Activated T-helper 2 cell treated with anti-CD3 and anti-CD28 coated beads, Interferon-gamma antibody, Interleukin-2, Interleukin-4, amounts not matched to agents 10 μg/mL and 5 μg/mL and 100 μg/mL, durations not matched to agents 14 hours and 24 hours and 36 hours (primary cell): ENCODE results near the gene ZBTB39. TPM values are rescaled to one million over a fixed set of nuclear protein-coding genes. Genes with fewer than 3 reads are reported as not detected.

Experiments
- DNase-seq: peaks from one replicate; pipeline ENCODE4 v3.0.0; 2021; ENCODE audit warnings: low spot score
- H3K27ac Mint-ChIP-seq: one replicate; pipeline ENCODE4 v1.8.0; 2021; ENCODE audit warnings: mixed read lengths
- H3K27me3 Mint-ChIP-seq: one replicate; pipeline ENCODE4 v1.8.0; 2021; ENCODE audit warnings: low read depth, mixed read lengths
- H3K36me3 Mint-ChIP-seq: one replicate; pipeline ENCODE4 v1.8.0; 2021; ENCODE audit warnings: low read depth, mixed read lengths
- H3K4me1 Mint-ChIP-seq: one replicate; pipeline ENCODE4 v1.8.0; 2021; ENCODE audit warnings: low read depth, mixed read lengths
- H3K4me3 Mint-ChIP-seq: one replicate; pipeline ENCODE4 v1.8.0; 2021; ENCODE audit warnings: low read depth, mild to moderate bottlenecking, moderate library complexity, mixed read lengths
- H3K9me3 Mint-ChIP-seq: one replicate; pipeline ENCODE4 v1.8.0; 2021; ENCODE audit warnings: mixed read lengths
- intact Hi-C: fragments of 100-400 bp; cut with micrococcal nuclease; formaldehyde crosslinking; loops from one replicate; pipeline ENCODE4 v1.15.1; 2023
- total RNA-seq: library from RNA; stranded (reverse); gene quantifications from 2 replicates; pipeline ENCODE4 v1.2.3, GENCODE V29; 2022

Gene ZBTB39
- total RNA-seq, 1 donor from 2014 or later, result 10.6 TPM

DNA sequence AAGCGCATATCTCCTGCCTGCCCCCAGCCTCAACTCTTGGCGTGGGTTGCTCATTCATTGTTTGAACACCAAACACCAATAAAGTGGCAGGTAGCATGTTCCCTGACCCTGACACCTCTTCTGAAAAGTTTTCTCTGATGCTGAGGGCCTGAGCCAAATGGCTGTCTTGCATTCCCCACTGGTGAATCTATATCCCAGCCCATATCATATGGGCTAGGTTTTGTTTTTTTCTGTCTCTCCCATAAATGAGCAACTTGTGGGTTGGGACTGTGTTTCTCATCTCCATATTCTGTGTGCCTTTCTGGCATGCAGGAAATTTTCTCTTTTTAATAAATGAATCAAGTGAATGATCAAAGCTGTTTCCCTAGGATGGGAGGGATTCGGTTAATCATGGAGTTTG, 38.5 kb upstream of the ZBTB39 start:
- H3K27me3 Mint-ChIP-seq, result no peaks in the 10 kb centered on the region
- intact Hi-C loops, result loop anchor here (5.0 kb wide), 1 partner anchor 33 kb away; no protein-coding TSS in a partner anchor
- no peak overlapping the region for H3K27ac Mint-ChIP-seq
- no peak overlapping the region for H3K4me3 Mint-ChIP-seq
- no peaks in the 10 kb centered on the region for H3K9me3 Mint-ChIP-seq
- no peaks in the 10 kb centered on the region for H3K36me3 Mint-ChIP-seq
- no peak for DNase-seq
- H3K4me1 Mint-ChIP-seq, result peaks cover 42% of the 10 kb centered on the region

DNA sequence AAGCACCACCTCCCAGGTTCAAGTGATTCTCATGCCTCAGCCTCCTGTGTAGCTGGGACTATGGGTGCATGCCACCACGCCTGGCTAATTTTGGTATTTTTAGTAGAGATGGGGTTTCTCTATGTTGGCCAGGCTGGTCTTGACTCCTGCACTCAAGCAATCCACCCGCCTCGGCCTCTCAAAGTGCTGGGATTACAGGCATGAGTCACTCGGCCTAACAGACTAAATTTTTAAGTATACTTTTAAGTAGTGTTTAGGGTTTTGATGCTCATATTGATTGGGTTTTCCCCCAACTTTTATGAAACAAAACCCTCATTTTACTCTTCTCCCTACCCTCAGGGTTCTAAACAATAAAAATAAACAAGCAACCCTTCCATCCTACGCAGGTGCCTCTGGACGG, 38.1 kb upstream of the ZBTB39 start:
- Mint-ChIP-seq H3K4me1 (peaks cover 42% of the 10 kb centered on the region), H3K36me3 (no peaks in the 10 kb centered on the region), H3K27me3 (no peaks in the 10 kb centered on the region), H3K27ac (no peak overlapping the region), H3K9me3 (no peaks in the 10 kb centered on the region), H3K4me3 (no peak overlapping the region)
- intact Hi-C loops, result no loop called here
- DNase-seq, result no peak

DNA sequence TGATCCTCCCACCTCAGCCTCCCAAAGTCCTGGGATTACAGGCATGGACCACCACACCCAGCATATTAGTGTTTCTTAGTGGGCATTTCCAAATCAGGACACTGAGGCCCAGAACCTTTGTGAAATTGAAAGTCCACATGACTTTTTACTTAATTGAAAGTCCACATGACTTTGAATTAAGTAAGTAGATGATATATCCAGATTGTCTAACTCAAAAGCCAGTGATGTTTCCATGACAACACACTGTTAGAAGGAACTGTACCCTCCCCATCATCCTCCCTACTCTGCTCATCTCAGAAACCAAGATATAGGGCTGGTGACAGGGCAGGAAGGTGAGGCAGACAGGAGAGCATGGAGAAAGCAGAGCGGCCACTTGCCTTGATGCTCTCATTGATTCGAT, 36.3 kb upstream of the ZBTB39 start:
- Mint-ChIP-seq H3K36me3 (no peaks in the 10 kb centered on the region), H3K4me3 (no peak overlapping the region), H3K27me3 (no peaks in the 10 kb centered on the region), H3K27ac (no peak overlapping the region), H3K4me1 (peaks cover 28% of the 10 kb centered on the region), H3K9me3 (no peaks in the 10 kb centered on the region)
- intact Hi-C loops, result no loop called here
- DNase-seq, result no peak

DNA sequence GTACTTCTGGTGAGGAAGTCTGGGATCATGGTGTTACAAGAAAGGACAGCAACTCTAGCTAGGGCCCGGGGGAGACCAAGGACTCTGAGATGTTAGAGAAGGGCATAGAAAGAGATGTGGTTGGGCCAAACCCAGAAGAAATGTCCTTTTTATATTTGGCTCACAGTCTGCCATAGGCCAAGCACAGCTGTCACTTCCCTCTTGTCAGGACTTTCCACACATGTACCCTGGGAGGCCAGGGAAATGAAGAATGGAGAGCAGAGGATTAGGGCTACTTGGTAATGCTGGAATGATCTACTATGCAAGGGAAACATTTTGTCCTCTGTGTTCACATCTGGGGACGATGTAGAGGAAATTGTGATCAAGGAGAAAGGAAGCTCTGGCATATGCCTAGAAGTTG, 34.4 kb upstream of the ZBTB39 start:
- no peak for DNase-seq
- Mint-ChIP-seq H3K27ac (no peak overlapping the region), H3K4me1 (peaks cover 8% of the 10 kb centered on the region), H3K36me3 (no peaks in the 10 kb centered on the region), H3K4me3 (no peak overlapping the region), H3K9me3 (no peaks in the 10 kb centered on the region), H3K27me3 (no peaks in the 10 kb centered on the region)
- intact Hi-C loops, result no loop called here

DNA sequence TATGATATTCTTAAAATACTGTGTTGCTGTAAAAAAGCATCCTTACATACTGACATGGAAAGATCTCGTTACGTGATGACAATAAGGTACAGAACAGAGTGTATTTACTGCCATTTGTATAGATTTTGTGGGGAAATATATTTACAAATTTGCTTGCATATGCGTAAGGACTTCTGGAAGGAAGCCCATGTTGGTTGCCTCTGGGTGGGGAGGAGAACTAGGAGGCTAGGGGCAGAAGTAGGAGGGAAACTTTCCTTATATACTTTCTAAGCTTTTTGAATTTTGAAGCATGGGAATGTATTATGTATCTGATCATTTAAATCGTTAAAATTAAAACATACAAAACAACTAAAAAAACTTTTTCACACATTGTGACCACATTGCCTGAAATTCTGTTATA, 33.9 kb upstream of the ZBTB39 start:
- intact Hi-C loops, result no loop called here
- no peaks in the 10 kb centered on the region for H3K9me3 Mint-ChIP-seq

DNA sequence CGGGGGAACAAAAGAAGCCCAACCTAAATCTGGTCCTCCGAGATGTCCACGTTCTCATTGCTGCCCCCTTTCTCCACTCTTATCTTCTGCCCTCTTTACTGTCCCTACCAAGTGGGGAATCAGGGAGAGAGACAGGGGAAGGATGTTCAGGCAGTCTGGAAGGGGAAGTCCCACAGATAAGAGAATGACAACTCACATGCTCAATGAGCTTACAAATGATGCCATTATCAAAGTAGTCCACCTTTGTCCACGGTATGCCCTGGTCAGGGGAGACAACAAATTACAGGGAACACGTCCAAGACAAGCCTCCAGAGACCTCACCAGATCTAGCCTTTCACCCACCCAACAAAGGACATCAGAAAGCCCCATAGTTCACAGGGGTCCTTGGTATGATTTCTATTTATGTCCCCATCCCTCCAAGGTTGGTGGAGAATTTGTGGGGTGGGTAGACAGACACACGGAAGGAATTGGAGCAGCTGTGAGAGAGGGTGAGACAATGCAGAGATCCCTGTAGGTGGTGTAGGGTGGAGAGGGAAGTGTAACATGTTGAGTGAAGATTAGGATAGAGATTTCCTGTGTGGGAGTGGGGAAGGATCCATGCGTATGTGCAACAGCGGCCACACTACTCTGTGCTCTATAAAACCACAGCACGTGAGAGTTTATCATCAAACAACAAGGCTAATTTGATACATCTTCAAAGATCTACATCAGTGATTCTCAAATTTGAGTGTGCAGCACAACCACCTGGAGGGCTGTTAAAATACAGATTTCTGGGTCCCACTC, 32.9 kb upstream of the ZBTB39 start:
- H3K36me3 Mint-ChIP-seq, result no peaks in the 10 kb centered on the region
- H3K27me3 Mint-ChIP-seq, result no peaks in the 10 kb centered on the region
- intact Hi-C loops, result no loop called here
- DNase-seq, result no peak
- H3K9me3 Mint-ChIP-seq, result no peaks in the 10 kb centered on the region
- no peaks in the 10 kb centered on the region for H3K4me1 Mint-ChIP-seq
- H3K27ac Mint-ChIP-seq, result no peak overlapping the region
- no peak overlapping the region for H3K4me3 Mint-ChIP-seq

More for the DNA sequence above, 33.9 kb upstream of the ZBTB39 start:
- H3K4me1 Mint-ChIP-seq, result peaks cover 4% of the 10 kb centered on the region
- no peak overlapping the region for H3K27ac Mint-ChIP-seq
- no peaks in the 10 kb centered on the region for H3K27me3 Mint-ChIP-seq
- H3K4me3 Mint-ChIP-seq, result no peak overlapping the region
- H3K36me3 Mint-ChIP-seq, result no peaks in the 10 kb centered on the region
- DNase-seq, result no peak

DNA sequence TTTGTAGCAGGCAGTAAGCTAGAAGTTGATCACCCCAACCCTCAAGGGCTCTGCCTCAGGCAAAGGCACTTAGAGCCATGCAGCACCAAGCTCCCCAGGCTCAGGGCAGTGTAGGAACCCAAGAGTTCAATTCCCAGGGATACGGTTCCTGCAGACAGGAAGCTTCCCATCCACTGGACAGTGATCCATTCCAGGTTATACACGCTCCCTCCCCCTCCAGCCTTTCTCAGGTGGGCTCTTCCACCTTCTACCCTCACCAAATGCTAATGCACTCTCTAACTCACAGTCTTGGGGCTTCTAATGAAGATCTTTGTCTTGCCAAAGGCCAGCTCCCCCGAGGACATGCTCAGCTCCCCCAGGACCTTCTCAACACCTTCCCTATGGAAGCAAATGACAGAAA, 30.9 kb upstream of the ZBTB39 start:
- no peak overlapping the region for H3K27ac Mint-ChIP-seq
- no peaks in the 10 kb centered on the region for H3K36me3 Mint-ChIP-seq
- no peaks in the 10 kb centered on the region for H3K9me3 Mint-ChIP-seq
- no peak overlapping the region for H3K4me3 Mint-ChIP-seq
- no peaks in the 10 kb centered on the region for H3K4me1 Mint-ChIP-seq
- H3K27me3 Mint-ChIP-seq, result no peaks in the 10 kb centered on the region
- no peak for DNase-seq
- intact Hi-C loops, result no loop called here

DNA sequence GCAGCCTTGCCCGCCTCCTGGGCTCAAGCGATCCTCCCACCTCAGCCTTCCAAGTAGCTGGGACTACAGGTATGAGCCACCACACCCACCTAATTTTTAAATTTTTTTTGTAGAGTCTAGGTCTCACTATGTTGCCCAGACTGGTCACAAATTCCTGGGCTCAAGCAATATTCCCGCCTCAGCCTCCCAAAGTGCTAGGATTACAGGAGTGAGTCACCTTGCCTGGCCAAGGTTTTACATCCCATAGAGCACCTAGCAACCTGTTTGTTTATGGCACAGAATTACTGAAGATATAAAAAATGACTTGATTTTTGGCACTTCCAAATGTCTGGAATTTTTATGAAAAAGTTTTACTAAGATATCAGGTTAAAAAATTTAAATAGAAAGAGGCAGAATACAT, 27.1 kb upstream of the ZBTB39 start:
- Mint-ChIP-seq H3K4me1 (peaks cover 16% of the 10 kb centered on the region), H3K4me3 (no peak overlapping the region), H3K36me3 (no peaks in the 10 kb centered on the region), H3K9me3 (no peaks in the 10 kb centered on the region), H3K27me3 (no peaks in the 10 kb centered on the region), H3K27ac (no peak overlapping the region)
- no peak for DNase-seq
- intact Hi-C loops, result no loop called here

DNA sequence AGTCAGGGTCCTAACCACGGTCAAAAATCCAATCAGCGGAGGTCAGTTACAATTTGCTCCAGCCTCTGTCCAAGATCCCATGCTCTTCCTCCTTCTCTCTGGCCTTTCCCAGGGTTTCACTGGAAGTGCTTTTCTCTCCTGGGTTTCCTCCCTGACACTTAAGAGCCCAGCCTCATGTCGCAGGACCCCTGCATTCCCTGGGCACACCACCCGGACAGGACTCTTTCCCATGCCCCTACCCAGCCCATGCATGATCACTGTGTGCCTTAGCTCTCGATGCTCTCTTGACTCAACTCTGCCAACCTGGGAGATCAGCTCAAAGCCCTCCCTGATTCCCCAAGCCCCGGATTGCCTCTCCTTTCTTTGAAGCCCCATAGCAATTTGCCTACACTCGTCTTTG, 25.4 kb upstream of the ZBTB39 start:
- H3K9me3 Mint-ChIP-seq, result no peaks in the 10 kb centered on the region
- H3K27me3 Mint-ChIP-seq, result no peaks in the 10 kb centered on the region
- H3K4me3 Mint-ChIP-seq, result no peak overlapping the region
- H3K4me1 Mint-ChIP-seq, result peaks cover 26% of the 10 kb centered on the region
- no peak overlapping the region for H3K27ac Mint-ChIP-seq
- H3K36me3 Mint-ChIP-seq, result no peaks in the 10 kb centered on the region
- no peak for DNase-seq
- intact Hi-C loops, result loop anchor here (1.0 kb wide), 1 partner anchor 31 kb away; no protein-coding TSS in a partner anchor

DNA sequence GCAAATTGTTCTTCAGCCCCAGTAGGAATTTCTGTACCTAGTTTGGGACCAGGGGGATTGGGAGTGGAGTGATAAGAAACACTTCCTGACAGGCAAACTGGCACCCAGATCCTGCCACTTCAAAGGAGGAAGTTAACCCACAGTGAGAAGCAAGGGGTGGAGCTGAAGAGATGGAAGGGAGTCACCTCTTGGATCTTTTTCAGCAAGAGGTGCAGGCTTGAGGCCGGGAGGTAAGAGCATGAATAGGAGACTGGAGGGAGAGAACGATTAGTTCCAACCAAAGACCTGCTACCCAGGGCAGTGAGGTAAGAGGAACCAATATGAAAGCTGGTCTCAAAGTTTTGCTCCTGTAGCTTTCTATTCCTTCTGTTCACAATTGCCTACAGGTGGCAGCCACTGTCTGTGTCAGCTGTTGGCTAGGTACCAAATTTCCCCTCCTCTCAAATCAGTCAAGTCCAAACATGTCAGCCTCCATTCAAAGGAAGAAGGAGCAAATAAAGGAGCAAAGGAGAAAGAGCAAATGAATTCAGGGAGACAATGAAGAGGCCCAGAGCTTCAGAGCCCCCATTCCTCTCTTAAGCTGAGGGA, 24.9 kb upstream of the ZBTB39 start:
- no peak for DNase-seq
- Mint-ChIP-seq H3K9me3 (no peaks in the 10 kb centered on the region), H3K27me3 (no peaks in the 10 kb centered on the region), H3K4me3 (no peak overlapping the region), H3K36me3 (no peaks in the 10 kb centered on the region), H3K4me1 (peaks cover 31% of the 10 kb centered on the region), H3K27ac (no peak overlapping the region)
- intact Hi-C loops, result loop anchor here (1.0 kb wide), 1 partner anchor 31 kb away; no protein-coding TSS in a partner anchor

DNA sequence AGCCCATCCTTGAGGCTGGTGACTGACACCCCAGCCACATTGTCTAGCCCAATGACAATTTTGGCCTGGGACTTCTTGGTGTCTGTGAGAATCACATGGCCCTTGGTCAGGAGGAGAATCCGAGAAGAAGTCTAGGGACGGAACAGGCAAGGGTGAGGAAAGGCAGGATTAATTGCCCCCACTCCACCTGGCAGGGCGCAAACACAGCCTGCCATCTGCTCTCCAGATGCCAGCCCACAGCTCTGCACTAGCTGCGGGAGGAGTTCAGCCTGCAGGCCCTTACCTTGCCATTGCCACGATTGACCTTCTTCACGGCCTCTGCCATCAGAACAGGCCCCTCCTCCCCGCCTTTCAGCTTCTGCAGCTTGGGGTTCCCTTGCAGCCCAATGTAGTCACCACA, 23.1 kb upstream of the ZBTB39 start:
- no peak for DNase-seq
- Mint-ChIP-seq H3K4me3 (no peak overlapping the region), H3K9me3 (no peaks in the 10 kb centered on the region), H3K27ac (no peak overlapping the region), H3K27me3 (no peaks in the 10 kb centered on the region), H3K36me3 (no peaks in the 10 kb centered on the region), H3K4me1 (peaks cover 35% of the 10 kb centered on the region)
- intact Hi-C loops, result no loop called here

DNA sequence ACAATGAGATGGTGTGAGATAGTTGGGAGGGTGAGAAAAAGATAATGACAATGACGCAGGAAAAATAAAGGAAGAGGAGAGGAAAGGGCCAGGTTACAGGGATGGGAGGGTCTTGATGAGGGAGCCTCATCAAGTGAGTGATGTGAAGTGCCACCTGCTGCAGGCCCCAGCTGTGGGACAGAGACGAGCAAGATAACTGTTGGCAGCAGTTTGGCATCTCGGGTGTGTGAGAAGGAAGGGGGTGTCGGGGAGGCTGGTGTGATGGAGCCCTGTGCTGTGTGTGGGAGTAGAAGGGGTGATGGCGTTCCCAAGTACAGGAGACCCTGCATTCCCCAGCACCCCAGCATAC, 21.4 kb upstream of the ZBTB39 start:
- no peaks in the 10 kb centered on the region for H3K9me3 Mint-ChIP-seq
- H3K27ac Mint-ChIP-seq, result peak overlapping the region; percentile 81
- H3K36me3 Mint-ChIP-seq, result no peaks in the 10 kb centered on the region
- H3K4me3 Mint-ChIP-seq, result no peak overlapping the region
- intact Hi-C loops, result loop anchor here (2.0 kb wide), 1 partner anchor 17 kb away; no protein-coding TSS in a partner anchor
- peaks cover 35% of the 10 kb centered on the region for H3K4me1 Mint-ChIP-seq
- DNase-seq, result no peak
- H3K27me3 Mint-ChIP-seq, result no peaks in the 10 kb centered on the region

DNA sequence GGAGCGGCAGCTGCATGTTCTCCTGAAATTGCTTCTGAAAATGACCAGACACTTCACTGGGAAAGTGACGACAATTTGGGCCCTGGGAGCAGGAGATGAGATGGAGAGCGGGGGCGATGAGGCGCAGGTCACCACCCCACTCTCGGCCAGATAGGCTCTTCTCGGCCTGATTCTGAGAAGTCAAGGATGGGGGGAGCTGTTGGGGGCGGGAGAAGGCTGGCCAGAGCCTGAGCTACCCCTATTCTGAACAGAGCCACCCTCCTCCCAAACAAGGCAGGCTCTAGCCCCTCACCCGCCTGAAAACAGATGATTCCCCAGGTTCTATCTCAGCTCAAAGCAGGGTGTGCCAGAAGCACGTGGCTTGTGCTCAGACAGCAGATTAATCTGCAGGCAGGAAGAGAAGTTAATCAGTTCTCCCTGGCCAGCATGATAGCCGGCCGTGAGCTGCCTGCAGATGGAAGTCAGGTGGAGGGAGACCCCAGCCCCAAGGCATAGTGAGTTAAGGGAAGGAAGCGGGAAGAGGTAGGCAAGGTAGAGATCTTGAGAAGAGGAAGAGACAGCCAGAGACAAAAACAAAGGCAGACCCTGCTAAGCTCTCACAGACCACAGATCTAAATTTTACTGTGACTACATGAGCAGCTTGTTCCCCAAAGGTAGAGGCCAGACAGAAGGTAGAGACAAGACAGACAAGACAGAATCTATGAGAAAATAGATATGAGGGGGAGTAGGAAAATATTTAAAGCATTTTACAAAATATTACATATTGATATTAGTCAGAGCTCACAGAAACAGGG, 20.9 kb upstream of the ZBTB39 start:
- H3K27me3 Mint-ChIP-seq, result no peaks in the 10 kb centered on the region
- H3K4me3 Mint-ChIP-seq, result no peak overlapping the region
- intact Hi-C loops, result loop anchor here (2.0 kb wide), 1 partner anchor 16 kb away; no protein-coding TSS in a partner anchor
- H3K27ac Mint-ChIP-seq, result peak overlapping the region; percentile 81
- no peaks in the 10 kb centered on the region for H3K9me3 Mint-ChIP-seq
- no peaks in the 10 kb centered on the region for H3K36me3 Mint-ChIP-seq
- H3K4me1 Mint-ChIP-seq, result peaks cover 35% of the 10 kb centered on the region
- DNase-seq, result no peak
